H9 (cell line): ENCODE data around the gene LINS1. TPM values are rescaled to one million over a fixed set of nuclear protein-coding genes. Genes with fewer than 3 reads are reported as not detected.

Experiments used
- DNase-seq: peaks from one replicate; pipeline ENCODE4 v3.0.0-alpha.2; 2017
- H2AFZ ChIP-seq: one replicate; pipeline ENCODE4 v1.6.1; 2013; ENCODE audit warnings: mild to moderate bottlenecking, low read length, control low read depth, moderate library complexity
- H2AK5ac ChIP-seq: 2 replicates; pipeline ENCODE4 v1.6.1; 2013; ENCODE audit warnings: low read length, control low read depth, mixed read lengths; ENCODE audit not compliant: insufficient read length
- H2BK120ac ChIP-seq: one replicate; pipeline ENCODE4 v1.6.1; 2013; ENCODE audit warnings: low read depth, mild to moderate bottlenecking, low read length, control low read depth, inconsistent platforms; ENCODE audit not compliant: poor library complexity, severe bottlenecking
- H2BK12ac ChIP-seq: 2 replicates; pipeline ENCODE4 v1.6.1; 2013; ENCODE audit warnings: low read length, control low read depth, mixed read lengths, low read depth; ENCODE audit not compliant: insufficient read length
- H2BK15ac ChIP-seq: 2 replicates; pipeline ENCODE4 v1.6.1; 2013; ENCODE audit warnings: low read depth, low read length, control low read depth
- H2BK20ac ChIP-seq: one replicate; pipeline ENCODE4 v1.6.1; 2013; ENCODE audit warnings: low read depth, mild to moderate bottlenecking, low read length, control low read depth, inconsistent platforms; ENCODE audit not compliant: poor library complexity, severe bottlenecking
- H2BK5ac ChIP-seq: 2 replicates; pipeline ENCODE4 v1.6.1; 2013; ENCODE audit warnings: low read length, control low read depth, mixed read lengths; ENCODE audit not compliant: insufficient read length
- H3K14ac ChIP-seq: 2 replicates; pipeline ENCODE4 v1.6.1; 2013; ENCODE audit warnings: low read length, control low read depth; ENCODE audit not compliant: insufficient read depth
- H3K18ac ChIP-seq: 2 replicates; pipeline ENCODE4 v1.6.1; 2013; ENCODE audit warnings: low read depth, mild to moderate bottlenecking, mixed read lengths, low read length, control low read depth; ENCODE audit not compliant: insufficient read length
- H3K23ac ChIP-seq: 2 replicates; pipeline ENCODE4 v1.6.1; 2013; ENCODE audit warnings: low read length, control low read depth, mixed read lengths, low read depth; ENCODE audit not compliant: insufficient read length
- H3K23me2 ChIP-seq: 2 replicates; pipeline ENCODE4 v1.6.1; 2013; ENCODE audit warnings: low read depth, mild to moderate bottlenecking, mixed read lengths, low read length, control low read depth; ENCODE audit not compliant: insufficient read length, poor library complexity, severe bottlenecking
- H3K27ac ChIP-seq: 2 replicates; pipeline ENCODE4 v1.5.1; 2013; ENCODE audit warnings: low read length, control low read depth, mixed read lengths, low read depth; ENCODE audit not compliant: insufficient read length
- H3K27me3 ChIP-seq: 2 replicates; pipeline ENCODE4 v1.6.1; 2013; ENCODE audit warnings: low read length, control low read depth, inconsistent platforms; ENCODE audit not compliant: insufficient read depth
- H3K4ac ChIP-seq: 2 replicates; pipeline ENCODE4 v1.6.1; 2013; ENCODE audit warnings: low read depth, mild to moderate bottlenecking, control low read depth, inconsistent platforms, low read length, moderate library complexity
- H3K4me1 ChIP-seq: 2 replicates; pipeline ENCODE4 v1.6.1; 2013; ENCODE audit warnings: low read length, control low read depth, inconsistent platforms; ENCODE audit not compliant: insufficient read depth
- H3K4me2 ChIP-seq: 2 replicates; pipeline ENCODE4 v1.6.1; 2013; ENCODE audit warnings: low read length, control low read depth, mixed read lengths; ENCODE audit not compliant: insufficient read length, insufficient read depth
- H3K56ac ChIP-seq: 2 replicates; pipeline ENCODE4 v1.6.1; 2013; ENCODE audit warnings: low read depth, mild to moderate bottlenecking, mixed read lengths, low read length, control low read depth; ENCODE audit not compliant: insufficient read length
- H3K79me1 ChIP-seq: 2 replicates; pipeline ENCODE4 v1.6.1; 2013; ENCODE audit warnings: low read depth, mild to moderate bottlenecking, moderate library complexity, low read length, control low read depth, inconsistent platforms; ENCODE audit not compliant: insufficient read depth, poor library complexity, severe bottlenecking
- H3K79me2 ChIP-seq: 2 replicates; pipeline ENCODE4 v1.6.1; 2013; ENCODE audit warnings: low read length, control low read depth, inconsistent platforms; ENCODE audit not compliant: insufficient read depth
- H3K9ac ChIP-seq: 2 replicates; pipeline ENCODE4 v1.6.1; 2013; ENCODE audit warnings: low read length, control low read depth, mixed read lengths; ENCODE audit not compliant: insufficient read length; ENCODE audit errors: extremely low read depth
- H3K9me3 ChIP-seq: one replicate; pipeline ENCODE4 v1.6.1; 2013; ENCODE audit warnings: low read depth, low read length, inconsistent platforms; ENCODE audit not compliant: control insufficient read depth
- H3T11ph ChIP-seq: one replicate; pipeline ENCODE4 v1.6.1; 2013; ENCODE audit warnings: mild to moderate bottlenecking, low read length, control low read depth, inconsistent platforms
- H4K20me1 ChIP-seq: one replicate; pipeline ENCODE4 v1.6.1; 2013; ENCODE audit not compliant: control insufficient read depth, insufficient read length, insufficient read depth
- H4K5ac ChIP-seq: 2 replicates; pipeline ENCODE4 v1.6.1; 2013; ENCODE audit warnings: low read depth, mild to moderate bottlenecking, mixed read lengths, low read length, control low read depth; ENCODE audit not compliant: insufficient read length
- H4K8ac ChIP-seq: replicated peaks from 2 replicates; pipeline ENCODE4 v1.6.1; 2013; ENCODE audit warnings: low read length, control low read depth, mixed read lengths, low read depth; ENCODE audit not compliant: insufficient read length
- H4K91ac ChIP-seq: 2 replicates; pipeline ENCODE4 v1.6.1; 2013; ENCODE audit warnings: low read depth, mild to moderate bottlenecking, moderate library complexity, mixed read lengths, low read length, control low read depth; ENCODE audit not compliant: insufficient read length
- H3K27ac Mint-ChIP-seq, 3 experiments: 2 replicates in 2 of 3; 3 replicates in 1 of 3; pipeline ENCODE4 v1.8.0; 2020 to 2021; ENCODE audit warnings: mixed read lengths in 3 of 3, mild to moderate bottlenecking in 1 of 3, moderate library complexity in 1 of 3
- H3K27me3 Mint-ChIP-seq: 2 replicates; pipeline ENCODE4 v1.8.0; 2021; ENCODE audit warnings: low read depth, mild to moderate bottlenecking, moderate library complexity, mixed read lengths
- H3K36me3 Mint-ChIP-seq, 3 experiments: 2 replicates in 2 of 3; 3 replicates in 1 of 3; pipeline ENCODE4 v1.8.0; 2020 to 2021; ENCODE audit warnings: low read depth in 3 of 3, mixed read lengths in 3 of 3; ENCODE audit not compliant: insufficient read depth in 1 of 3
- H3K4me1 Mint-ChIP-seq, 2 experiments: 2 replicates each; pipeline ENCODE4 v1.8.0; 2020; ENCODE audit warnings: mixed read lengths in 2 of 2
- H3K4me3 Mint-ChIP-seq, 2 experiments: 2 replicates in 1 of 2; 3 replicates in 1 of 2; pipeline ENCODE4 v1.8.0; 2020 to 2021; ENCODE audit warnings: mild to moderate bottlenecking in 2 of 2, mixed read lengths in 2 of 2, moderate library complexity in 1 of 2
- H3K9me3 Mint-ChIP-seq, 2 experiments: 2 replicates in 1 of 2; 3 replicates in 1 of 2; pipeline ENCODE4 v1.8.0; 2020; ENCODE audit warnings: mild to moderate bottlenecking in 2 of 2, mixed read lengths in 2 of 2, moderate library complexity in 1 of 2
- WGBS: extraction: QIAGEN DNeasy Blood & Tissue Kit; methylation state at CpG from one replicate; pipeline ENCODE4 v1.1.7; 2013; ENCODE audit warnings: missing lambda C conversion rate, low lambda C conversion rate, mixed read lengths; ENCODE audit not compliant: insufficient read length; ENCODE audit errors: extremely low coverage; 5-methylcytosine and 5-hydroxymethylcytosine counted together
- total RNA-seq: library from RNA; stranded (reverse); gene quantifications from 2 replicates; pipeline ENCODE4 v1.2.1, GENCODE V29; 2021
- TF ChIP-seq, protein P1 (sequence below): fragments of 200-600 bp; sonication (generic); conservative IDR thresholded peaks from 3 replicates; pipeline ENCODE4 v1.8.0; 2021; ENCODE audit warnings: antibody characterized with exemption, mild to moderate bottlenecking

The LINS1 gene
- total RNA-seq, 1 experiment from 2014 or later: 8.8 TPM

DNA sequence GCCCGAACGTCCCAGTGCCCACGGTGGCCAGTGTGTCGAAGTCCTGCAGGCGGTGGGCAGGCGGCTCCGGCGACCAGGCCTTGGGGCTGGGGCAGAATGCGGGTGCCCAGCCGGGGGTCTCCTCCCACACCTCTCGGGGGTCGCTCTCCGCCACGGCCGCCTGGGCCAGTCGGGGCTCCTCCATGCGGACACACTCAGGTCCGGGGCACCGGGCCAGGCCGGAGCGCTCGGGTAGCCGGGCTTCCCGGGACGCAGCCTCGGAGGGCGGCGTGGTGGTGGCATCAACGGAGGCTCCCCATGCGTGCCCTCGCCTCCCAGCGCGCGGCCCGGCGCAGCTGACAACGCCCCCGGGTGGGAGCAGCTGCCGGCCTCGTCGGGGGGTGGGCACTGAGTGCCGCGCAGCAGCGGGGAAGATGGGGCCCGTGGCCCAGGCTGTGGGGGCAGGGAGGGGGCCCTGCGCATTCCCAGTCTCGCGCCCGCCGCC lies 43.2 kb downstream of the LINS1 start:
- H3K14ac ChIP-seq: no peak overlapping the region
- Mint-ChIP-seq H3K4me3 (no peak overlapping the region), H3K36me3 (peaks cover 15 to 41% (median 16%) of the 10 kb centered on the region in 3 experiments; a peak in 6 of 7 replicates), H3K27me3 (no peaks in the 10 kb centered on the region; the same call in 1 of the 2 replicates), H3K9me3 (peaks cover 34 to 44% of the 10 kb centered on the region in 2 experiments), H3K4me1 (no peaks in the 10 kb centered on the region), H3K27ac (no peak overlapping the region)
- H2BK15ac ChIP-seq: no peak overlapping the region
- H3K27me3 ChIP-seq: no peaks in the 10 kb centered on the region
- H3K23ac ChIP-seq: no peak overlapping the region
- H3K4me2 ChIP-seq: no peak overlapping the region
- no peak overlapping the region for H4K8ac ChIP-seq
- no peaks in the 10 kb centered on the region for H3K79me1 ChIP-seq
- no peak overlapping the region for H3K56ac ChIP-seq
- WGBS: no CpG with 5 or more reads among the region's 50 CpGs
- H3K4ac ChIP-seq: no peak overlapping the region
- H3K9ac ChIP-seq: no peak overlapping the region
- no peak overlapping the region for H2BK5ac ChIP-seq
- H2BK12ac ChIP-seq: no peak overlapping the region
- no peaks in the 10 kb centered on the region for H3K23me2 ChIP-seq
- no peak overlapping the region for H4K5ac ChIP-seq
- no peaks in the 10 kb centered on the region for H3K4me1 ChIP-seq
- no peaks in the 10 kb centered on the region for H3K79me2 ChIP-seq
- H3K18ac ChIP-seq: no peak overlapping the region
- no peaks in the 10 kb centered on the region for H4K20me1 ChIP-seq
- peaks cover 7% of the 10 kb centered on the region for H3K9me3 ChIP-seq
- H3T11ph ChIP-seq: no peak overlapping the region
- H4K91ac ChIP-seq: no peak overlapping the region
- no peak overlapping the region for H2BK120ac ChIP-seq
- DNase-seq: no peak
- H3K27ac ChIP-seq: no peak overlapping the region
- H2BK20ac ChIP-seq: no peak overlapping the region
- H2AK5ac ChIP-seq: no peak overlapping the region
- TF ChIP-seq, protein P1, sequence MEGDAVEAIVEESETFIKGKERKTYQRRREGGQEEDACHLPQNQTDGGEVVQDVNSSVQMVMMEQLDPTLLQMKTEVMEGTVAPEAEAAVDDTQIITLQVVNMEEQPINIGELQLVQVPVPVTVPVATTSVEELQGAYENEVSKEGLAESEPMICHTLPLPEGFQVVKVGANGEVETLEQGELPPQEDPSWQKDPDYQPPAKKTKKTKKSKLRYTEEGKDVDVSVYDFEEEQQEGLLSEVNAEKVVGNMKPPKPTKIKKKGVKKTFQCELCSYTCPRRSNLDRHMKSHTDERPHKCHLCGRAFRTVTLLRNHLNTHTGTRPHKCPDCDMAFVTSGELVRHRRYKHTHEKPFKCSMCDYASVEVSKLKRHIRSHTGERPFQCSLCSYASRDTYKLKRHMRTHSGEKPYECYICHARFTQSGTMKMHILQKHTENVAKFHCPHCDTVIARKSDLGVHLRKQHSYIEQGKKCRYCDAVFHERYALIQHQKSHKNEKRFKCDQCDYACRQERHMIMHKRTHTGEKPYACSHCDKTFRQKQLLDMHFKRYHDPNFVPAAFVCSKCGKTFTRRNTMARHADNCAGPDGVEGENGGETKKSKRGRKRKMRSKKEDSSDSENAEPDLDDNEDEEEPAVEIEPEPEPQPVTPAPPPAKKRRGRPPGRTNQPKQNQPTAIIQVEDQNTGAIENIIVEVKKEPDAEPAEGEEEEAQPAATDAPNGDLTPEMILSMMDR: no peak
- no peak overlapping the region for H2AFZ ChIP-seq
